NCI-H774 (cell line): ENCODE results near the gene NTNG1.

ENCODE experiments used
- DNase-seq: peaks from one replicate; lab custom pipeline; 2025; lab: John Stamatoyannopoulos, UW

NTNG1 gene

DNA sequence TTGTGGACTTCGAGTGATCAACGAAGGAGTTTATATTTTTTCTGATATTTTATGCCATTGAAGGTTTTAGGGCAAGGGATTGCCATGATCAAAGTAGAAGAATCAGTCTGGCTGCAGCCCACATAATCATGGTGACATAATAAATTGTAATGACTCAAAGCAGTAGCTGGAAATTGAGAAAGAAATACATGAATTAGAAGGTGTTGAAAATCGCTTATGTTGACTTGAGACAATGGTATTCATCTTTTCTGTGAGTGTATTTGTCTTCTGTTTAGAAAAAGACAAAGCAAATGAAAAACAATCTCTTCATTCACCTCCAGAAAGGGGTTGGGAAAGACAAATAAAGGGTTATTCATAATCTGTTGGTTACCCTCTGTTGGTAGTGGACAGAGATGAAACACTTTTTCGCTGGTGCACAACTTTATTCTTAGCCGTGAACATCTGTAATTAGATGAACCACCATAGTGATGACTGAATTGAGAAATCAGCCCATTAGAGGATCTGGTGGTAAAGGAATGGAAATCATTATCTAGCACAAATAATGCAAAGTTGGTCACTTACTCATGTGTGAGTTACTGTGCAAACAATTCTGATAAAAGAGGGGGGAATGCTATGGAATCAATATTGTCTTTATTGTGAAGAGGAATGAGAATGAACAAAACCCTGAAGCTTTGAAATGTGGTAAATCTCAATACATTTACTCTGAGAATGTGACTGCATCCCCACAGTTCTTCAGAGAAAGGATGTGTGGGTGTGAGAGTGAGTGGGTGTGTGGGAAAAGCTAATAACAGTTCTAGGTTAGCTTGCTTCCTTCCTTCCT, 121.8 kb downstream of the NTNG1 start:
- DNase-seq: no peak

- no peak for DNase-seq
These were observed 122.6 kb downstream of the NTNG1 start for GRCh38 chr1:107263291-107263915.

- no peak for DNase-seq
These were observed 123.2 kb downstream of the NTNG1 start for GRCh38 chr1:107264007-107264406.

DNA sequence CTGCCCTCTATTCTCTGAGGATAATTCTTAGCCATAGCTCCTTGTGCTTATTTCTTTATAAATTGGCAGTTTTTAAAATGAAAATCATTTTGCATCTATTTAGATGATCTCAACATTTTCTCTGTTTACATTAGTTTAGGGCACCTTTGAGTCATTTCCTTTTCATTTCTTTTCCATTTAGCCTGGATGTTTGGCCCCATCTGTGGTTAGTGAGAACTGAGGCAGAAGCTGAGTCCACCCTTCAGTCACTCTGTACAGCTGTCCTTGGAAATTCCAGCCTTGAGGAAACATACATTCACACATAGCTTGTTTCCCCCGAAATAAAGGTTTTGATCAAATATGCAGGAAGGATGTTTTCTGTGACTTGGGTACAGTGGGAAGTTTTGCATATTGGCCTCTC, 123.7 kb downstream of the NTNG1 start:
- no peak for DNase-seq

GRCh38 chr1:107267489-107267888, 126.7 kb downstream of the NTNG1 start:
- no peak for DNase-seq

- no peak for DNase-seq
These were observed 131.5 kb downstream of the NTNG1 start for GRCh38 chr1:107272321-107272720.

- no peak for DNase-seq
These were observed 132.7 kb downstream of the NTNG1 start for GRCh38 chr1:107273515-107273914.

DNA sequence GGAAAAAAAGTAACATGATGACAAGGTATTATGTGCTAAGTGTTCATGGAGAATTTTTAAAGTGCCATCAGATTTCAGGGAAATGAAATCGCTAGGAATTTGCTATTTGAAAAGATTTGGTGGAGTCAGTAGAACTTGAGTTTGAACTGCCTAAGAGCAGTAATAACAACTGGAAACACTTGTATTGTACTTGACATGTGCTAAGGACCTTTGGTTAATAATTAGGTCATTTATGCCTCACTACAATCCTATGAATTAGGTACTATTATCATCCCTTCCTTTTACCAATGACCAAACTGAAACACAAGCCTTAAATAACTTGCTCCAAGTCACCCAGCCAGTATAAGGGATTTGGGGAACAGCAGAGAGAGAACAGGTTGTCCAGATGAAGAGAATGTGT, 133.4 kb downstream of the NTNG1 start:
- no peak for DNase-seq

DNA sequence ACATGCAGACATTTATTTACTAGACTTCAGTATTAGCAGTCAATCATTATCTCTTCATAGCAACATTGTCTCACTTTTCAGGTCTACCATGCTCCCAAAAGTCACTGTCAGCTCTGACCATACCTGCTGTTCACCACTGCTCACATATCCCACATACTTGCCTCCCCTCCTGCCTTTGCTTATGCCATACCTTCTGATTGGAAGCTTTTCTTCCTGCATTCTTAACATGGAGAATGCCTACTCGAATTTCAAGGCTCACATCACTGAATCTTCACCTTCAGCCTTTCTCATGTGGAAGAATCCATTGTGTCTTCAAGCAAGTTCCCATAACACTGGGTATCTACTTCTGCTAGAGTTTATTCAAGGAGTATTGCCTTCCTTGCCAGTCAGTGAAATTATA, 135.4 kb downstream of the NTNG1 start:
- DNase-seq: no peak

- no peak for DNase-seq
These were observed 136.2 kb downstream of the NTNG1 start for GRCh38 chr1:107277022-107277421.

DNA sequence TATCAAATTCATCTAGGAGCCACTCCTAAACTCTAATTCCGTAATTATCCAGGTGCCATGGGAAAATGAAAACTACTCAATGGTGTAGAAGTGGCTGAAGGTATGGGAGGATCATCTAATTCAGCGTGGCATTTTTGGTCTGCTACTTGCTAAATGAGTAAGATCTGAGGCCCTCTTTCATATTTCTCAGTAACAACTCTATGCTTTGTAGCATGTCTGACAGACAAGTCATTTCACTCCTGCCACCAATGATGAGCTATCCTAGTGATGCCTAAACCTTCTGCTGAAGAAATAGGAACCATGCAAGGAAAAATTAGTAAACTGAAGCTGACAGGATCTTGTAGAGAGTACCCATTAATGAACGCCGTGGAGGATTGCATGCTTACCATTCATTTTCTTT, 145.3 kb downstream of the NTNG1 start:
- DNase-seq: no peak

DNA sequence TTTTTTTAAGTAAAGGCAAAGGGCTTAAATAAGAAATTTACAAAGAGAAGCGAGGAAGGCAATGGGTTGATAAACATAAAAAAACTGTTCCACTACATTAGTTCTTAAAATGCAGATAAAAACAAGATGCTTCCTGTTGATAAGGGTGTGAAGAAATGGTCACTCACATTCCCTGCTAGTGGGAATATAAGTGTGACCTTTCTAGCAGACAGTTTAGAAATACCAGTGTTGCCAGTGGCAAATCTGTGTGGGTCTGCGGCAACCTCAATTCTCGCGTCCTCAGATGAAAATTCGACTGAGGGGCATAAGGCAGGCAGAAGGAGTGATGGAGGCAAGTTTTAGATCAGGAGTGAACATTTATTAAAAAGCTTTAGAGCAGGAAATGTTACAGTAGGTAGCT, 151.1 kb downstream of the NTNG1 start:
- DNase-seq: no peak

GRCh38 chr1:107293901-107294613, 153.2 kb downstream of the NTNG1 start:
- DNase-seq: no peak

DNA sequence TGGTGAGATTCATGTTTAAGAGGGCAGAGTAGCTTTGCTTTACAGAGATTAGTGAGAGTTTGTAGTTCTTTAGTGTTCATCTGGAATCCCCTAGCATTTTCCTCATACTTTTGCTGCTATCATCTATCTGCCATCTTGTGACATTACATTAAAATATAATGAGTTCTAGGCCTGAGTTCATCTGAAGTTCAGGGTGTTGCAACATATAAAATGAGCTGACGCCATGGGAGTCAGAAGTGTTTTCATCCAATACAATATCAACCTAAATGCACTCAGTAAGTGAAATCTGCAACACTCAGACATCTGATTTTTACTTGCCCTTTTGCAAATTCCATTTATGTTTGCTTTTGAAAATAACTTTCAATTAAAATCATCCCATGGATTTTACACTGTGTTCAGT, 153.8 kb downstream of the NTNG1 start:
- no peak for DNase-seq

DNA sequence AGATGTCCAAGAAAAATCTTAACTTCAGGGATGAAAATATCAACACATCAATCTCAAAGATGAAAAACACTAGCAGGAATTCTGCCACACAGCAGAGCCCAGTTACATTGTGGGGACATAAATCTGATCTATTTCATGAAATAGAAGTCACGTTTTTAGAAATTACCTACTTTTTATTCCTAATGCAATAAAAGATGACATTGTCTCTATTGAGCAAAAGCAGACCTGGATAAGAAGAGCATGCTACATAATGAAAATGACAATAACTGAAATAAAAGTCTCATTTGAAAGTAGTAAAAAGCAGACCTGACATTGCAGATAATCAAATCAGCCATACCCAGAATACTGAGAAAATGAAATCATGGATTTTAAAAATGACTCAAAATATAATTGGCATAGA, 156.8 kb downstream of the NTNG1 start:
- DNase-seq: no peak

GRCh38 chr1:107298526-107298925, 157.7 kb downstream of the NTNG1 start:
- no peak for DNase-seq

DNA sequence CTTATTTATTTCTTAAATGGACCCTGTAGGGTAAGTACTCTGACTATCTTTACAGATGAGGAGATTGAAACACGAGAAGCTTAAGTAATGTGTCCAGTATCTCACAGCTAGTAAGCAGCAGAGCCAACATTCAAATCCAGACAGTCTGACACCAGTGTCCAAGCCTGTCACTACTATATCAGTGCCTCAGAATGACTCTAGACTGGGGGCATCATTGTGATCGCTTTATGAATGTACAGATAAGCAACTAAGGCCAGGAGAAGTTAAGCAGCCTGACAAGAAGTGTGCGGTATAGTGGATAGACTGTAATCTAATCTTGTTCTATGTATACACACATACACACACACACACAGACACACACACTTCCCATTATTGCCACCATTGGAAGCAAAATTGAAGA, 158.7 kb downstream of the NTNG1 start:
- DNase-seq: no peak

DNA sequence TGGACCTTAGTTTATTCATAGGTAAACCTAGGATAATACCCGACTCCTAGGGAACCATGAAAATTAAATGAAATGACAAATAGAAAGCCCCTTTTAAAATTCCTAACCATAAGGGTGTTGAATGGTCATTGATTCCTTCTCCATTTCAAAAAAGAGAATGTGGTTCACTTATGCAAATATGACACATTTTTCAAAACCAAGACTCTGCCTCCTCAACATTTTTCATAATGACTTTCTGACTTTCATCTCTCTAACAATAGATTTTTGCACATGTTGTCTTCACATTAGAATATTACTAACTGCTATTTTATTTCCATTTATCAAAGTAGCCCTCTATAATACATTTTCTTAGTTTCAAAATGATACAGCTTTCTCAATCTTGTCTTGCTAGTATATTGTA, 169.1 kb downstream of the NTNG1 start:
- no peak for DNase-seq

- no peak for DNase-seq
These were observed 174.8 kb downstream of the NTNG1 start for GRCh38 chr1:107315652-107316051.

DNA sequence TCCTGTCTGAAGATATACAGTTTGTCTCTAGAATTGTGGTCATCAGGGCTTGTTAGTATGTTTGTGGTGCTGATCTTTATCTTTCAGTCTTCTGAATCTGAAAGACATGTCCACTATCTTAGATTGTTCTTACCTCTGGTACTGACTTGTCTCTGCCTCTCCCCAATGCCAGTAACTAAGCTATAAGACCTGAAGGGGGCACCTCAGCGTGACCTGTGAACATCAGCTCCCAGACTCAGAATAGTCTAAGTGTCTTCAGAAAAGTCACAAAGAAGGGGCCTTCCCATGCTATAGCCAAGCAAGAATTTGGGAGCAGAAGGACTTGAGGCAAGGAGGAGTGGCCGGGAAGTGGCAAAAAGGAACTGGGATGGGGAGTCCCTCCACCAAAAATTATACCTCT, 178.1 kb downstream of the NTNG1 start:
- DNase-seq: no peak

DNA sequence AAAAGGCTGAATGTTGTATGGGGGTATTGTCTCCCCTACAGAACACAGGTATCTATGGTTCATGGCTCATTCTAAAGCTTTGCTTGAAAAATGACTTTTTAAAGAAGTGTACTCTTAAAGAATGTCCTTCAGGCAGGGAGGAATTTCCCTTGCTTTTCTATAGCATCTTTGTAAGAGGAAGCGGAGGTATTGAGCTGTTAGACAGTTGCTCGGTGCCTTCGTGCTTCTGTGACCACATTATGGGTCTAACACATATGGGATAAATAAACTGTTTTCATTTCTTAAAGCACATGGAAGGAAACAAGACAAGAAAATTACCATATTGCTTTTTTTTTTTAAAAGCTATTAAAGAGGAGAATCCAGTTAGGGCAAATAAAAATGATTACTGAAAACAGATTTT, 182.9 kb downstream of the NTNG1 start:
- DNase-seq: no peak

GRCh38 chr1:107326824-107327445, 186.1 kb downstream of the NTNG1 start:
- no peak for DNase-seq

GRCh38 chr1:107327446-107327845, 186.6 kb downstream of the NTNG1 start:
- no peak for DNase-seq
